Thoracic aorta (tissue), 2 donors: Measurements from ENCODE around the gene SPATA24. TPM values are rescaled to one million over a fixed set of nuclear protein-coding genes. Genes with fewer than 3 reads are reported as not detected.

Source experiments
- ATAC-seq: fragments of 150-250 bp; one replicate; pipeline ENCODE4 v1.8.0; 2017; ENCODE audit warnings: low read depth; ENCODE audit not compliant: insufficient number of reproducible peaks, low FRiP score
- DNase-seq: peaks from one replicate; pipeline ENCODE4 v3.0.0-alpha.2; 2020; ENCODE audit warnings: low spot score
- H3K27ac ChIP-seq, 2 donors: fragments of 200-600 bp; sonication (generic); 1 replicate in 1 of 2; 2 replicates in 1 of 2; pipeline ENCODE4 v1.5.1; 2016; ENCODE audit warnings: mild to moderate bottlenecking in 2 of 2, moderate library complexity in 2 of 2
- H3K27me3 ChIP-seq: fragments of 200-600 bp; sonication (generic); replicated peaks from 2 replicates; pipeline ENCODE4 v1.6.0; 2016; ENCODE audit warnings: mild to moderate bottlenecking; ENCODE audit not compliant: insufficient read depth
- H3K36me3 ChIP-seq: fragments of 200-600 bp; sonication (generic); one replicate; pipeline ENCODE4 v1.5.1; 2016
- H3K4me1 ChIP-seq, 2 donors: fragments of 200-600 bp; sonication (generic); 1 replicate in 1 of 2; 2 replicates in 1 of 2; pipeline versions ENCODE4 v1.5.1 to v1.6.0; 2016; ENCODE audit warnings: low read depth in 2 of 2, mild to moderate bottlenecking in 1 of 2; ENCODE audit not compliant: control insufficient read depth in 1 of 2
- H3K4me3 ChIP-seq: fragments of 200-600 bp; sonication (generic); 2 replicates; pipeline ENCODE4 v1.5.1; 2016; ENCODE audit warnings: mild to moderate bottlenecking
- H3K9me3 ChIP-seq: fragments of 200-600 bp; sonication (generic); 2 replicates; pipeline ENCODE4 v1.5.1; 2016
- CTCF ChIP-seq: fragments of 200-600 bp; sonication (generic); IDR thresholded peaks from one replicate; pipeline ENCODE4 v1.5.1; 2019; ENCODE audit warnings: antibody characterized with exemption
- total RNA-seq, 2 donors: library from RNA; depleted of rRNA; stranded (reverse); fragments of >200 nt; gene quantifications; one replicate each; pipeline versions ENCODE4 v1.1.0 to v1.2.3, GENCODE V29; 2016

SPATA24 gene
- total RNA-seq, 2 donors from 2014 or later: 1.2 to 11.6 TPM

GRCh38 chr5:139399501-139400121 is 4.3 kb downstream of the SPATA24 start:
- DNase-seq: no peak

GRCh38 chr5:139397921-139398320 is 6.0 kb downstream of the SPATA24 start:
- TF ChIP-seq CTCF: no peak
- no peak overlapping the region for H3K4me3 ChIP-seq
- H3K36me3 ChIP-seq: no peaks in the 10 kb centered on the region
- DNase-seq (no peak), ATAC-seq (no peak)
- H3K27ac ChIP-seq: no peak overlapping the region
- no peaks in the 10 kb centered on the region for H3K9me3 ChIP-seq
- no peaks in the 10 kb centered on the region for H3K27me3 ChIP-seq
- H3K4me1 ChIP-seq: peaks cover 6 to 35% of the 10 kb centered on the region in 2 donors

More at GRCh38 chr5:139399501-139400121, 4.3 kb downstream of the SPATA24 start:
- Histone ChIP-seq H3K27me3 (no peaks in the 10 kb centered on the region), H3K36me3 (no peaks in the 10 kb centered on the region), H3K4me1 (peaks cover 4 to 29% of the 10 kb centered on the region in 2 donors), H3K27ac (no peak overlapping the region), H3K9me3 (no peaks in the 10 kb centered on the region), H3K4me3 (no peak overlapping the region)
- TF ChIP-seq CTCF: no peak
- ATAC-seq: no peak

- DNase-seq (no peak), ATAC-seq (no peak)
- TF ChIP-seq CTCF: no peak
- Histone ChIP-seq H3K9me3 (no peaks in the 10 kb centered on the region), H3K36me3 (no peaks in the 10 kb centered on the region), H3K4me3 (no peak overlapping the region), H3K4me1 (peaks cover 6 to 41% of the 10 kb centered on the region in 2 donors), H3K27ac (no peak overlapping the region), H3K27me3 (no peaks in the 10 kb centered on the region)
Measured at GRCh38 chr5:139396691-139397090, 7.2 kb downstream of the SPATA24 start.

GRCh38 chr5:139395844-139396640 is 7.8 kb downstream of the SPATA24 start:
- Histone ChIP-seq H3K4me3 (no peak overlapping the region), H3K27ac (no peak overlapping the region), H3K36me3 (no peaks in the 10 kb centered on the region), H3K4me1 (peaks cover 6 to 41% of the 10 kb centered on the region in 2 donors), H3K9me3 (no peaks in the 10 kb centered on the region), H3K27me3 (no peaks in the 10 kb centered on the region)
- no peak for TF ChIP-seq CTCF
- DNase-seq (no peak), ATAC-seq (no peak)
